IMR-90 (cell line): ENCODE results near the gene COL3A1. TPM values are rescaled to one million over a fixed set of nuclear protein-coding genes. Genes with fewer than 3 reads are reported as not detected.
A peak's percentile ranks its signal among the peaks of the same experiment; 100 is the strongest.

Experiments
- ATAC-seq: fragments of 200-7000 bp; cut with Tn5 transposase; 2 replicates; pipeline ENCODE4 v1.9.1; 2020; ENCODE audit warnings: low read depth, mild to moderate bottlenecking, moderate library complexity
- BruUV-seq: library from RNA; stranded (reverse); fragments of 400-500 nt; replicated peaks from 2 replicates; lab custom pipeline; 2021; lab: Mats Ljungman, UMichigan
- CTCF ChIA-PET: fragments of 300-600 bp; formaldehyde crosslinking; extraction: SDS; loops from one replicate; lab custom pipeline; 2021; ENCODE audit warnings: antibody characterized with exemption; lab: Yijun Ruan, JAX
- POLR2A ChIA-PET: fragments of 300-600 bp; sonication (Branson Sonifier 250); formaldehyde crosslinking; loops from one replicate; lab custom pipeline; 2022; ENCODE audit warnings: antibody characterized with exemption; ENCODE audit not compliant: unreplicated experiment; lab: Charles Lee
- DNase-seq: peaks from one replicate; pipeline ENCODE4 v3.0.0; 2013
- H2AFZ ChIP-seq: replicated peaks from 2 replicates; pipeline ENCODE3; 2013; ENCODE audit warnings: low read length, mild to moderate bottlenecking; ENCODE audit not compliant: poor library complexity
- H2AK5ac ChIP-seq: 2 replicates; pipeline ENCODE4 v1.6.1; 2013; ENCODE audit warnings: low read depth, low read length, inconsistent platforms
- H2AK9ac ChIP-seq: replicated peaks from 2 replicates; pipeline ENCODE3; 2013; ENCODE audit warnings: mild to moderate bottlenecking, low read depth, low read length, moderate library complexity; ENCODE audit not compliant: poor library complexity
- H2BK120ac ChIP-seq: 2 replicates; pipeline ENCODE4 v1.6.1; 2013; ENCODE audit warnings: low read depth, low read length, inconsistent platforms
- H2BK15ac ChIP-seq: 3 replicates; pipeline ENCODE4 v1.6.1; 2013; ENCODE audit warnings: low read depth, low read length, inconsistent platforms
- H2BK20ac ChIP-seq: 2 replicates; pipeline ENCODE4 v1.6.1; 2013; ENCODE audit warnings: low read depth, mild to moderate bottlenecking, inconsistent platforms, low read length, moderate library complexity
- H2BK5ac ChIP-seq: 2 replicates; pipeline ENCODE4 v1.6.1; 2013; ENCODE audit warnings: mild to moderate bottlenecking, low read depth, low read length, inconsistent platforms; ENCODE audit not compliant: poor library complexity, severe bottlenecking
- H3K14ac ChIP-seq: replicated peaks from 2 replicates; pipeline ENCODE4 v1.6.1; 2013; ENCODE audit warnings: low read depth, low read length, inconsistent platforms
- H3K18ac ChIP-seq: 2 replicates; pipeline ENCODE4 v1.6.1; 2013; ENCODE audit warnings: low read depth, low read length, control low read depth
- H3K23ac ChIP-seq: 2 replicates; pipeline ENCODE4 v1.6.1; 2013; ENCODE audit warnings: low read depth, low read length, inconsistent platforms
- H3K27ac ChIP-seq: 2 replicates; pipeline ENCODE4 v1.5.1; 2013; ENCODE audit warnings: mild to moderate bottlenecking, control low read depth, low read length; ENCODE audit not compliant: insufficient read depth
- H3K27me3 ChIP-seq: 2 replicates; pipeline ENCODE4 v1.6.1; 2013; ENCODE audit warnings: low read length; ENCODE audit not compliant: control insufficient read depth, insufficient read depth
- H3K36me3 ChIP-seq: 2 replicates; pipeline ENCODE4 v1.6.1; 2013; ENCODE audit warnings: low read length, mixed read lengths; ENCODE audit not compliant: control insufficient read depth, insufficient read depth
- H3K4ac ChIP-seq: 2 replicates; pipeline ENCODE4 v1.6.1; 2013; ENCODE audit warnings: low read depth, low read length, inconsistent platforms
- H3K4me1 ChIP-seq: 2 replicates; pipeline ENCODE4 v1.6.1; 2013; ENCODE audit warnings: low read length, mixed read lengths; ENCODE audit not compliant: control insufficient read depth, insufficient read depth
- H3K4me2 ChIP-seq: 2 replicates; pipeline ENCODE4 v1.6.1; 2013; ENCODE audit warnings: low read depth, mild to moderate bottlenecking, control low read depth, low read length, moderate library complexity
- H3K4me3 ChIP-seq: 2 replicates; pipeline ENCODE4 v1.5.1; 2013; ENCODE audit warnings: low read depth, mild to moderate bottlenecking, control low read depth, low read length, moderate library complexity; ENCODE audit not compliant: insufficient read depth
- H3K56ac ChIP-seq: 2 replicates; pipeline ENCODE4 v1.6.1; 2013; ENCODE audit warnings: low read length, inconsistent platforms; ENCODE audit not compliant: insufficient read depth; ENCODE audit errors: extremely low read depth
- H3K79me1 ChIP-seq, 2 experiments: 2 replicates each; pipeline ENCODE4 v1.6.1; 2013; ENCODE audit warnings: low read length in 2 of 2, inconsistent platforms in 1 of 2, low read depth in 1 of 2
- H3K9ac ChIP-seq: 2 replicates; pipeline ENCODE4 v1.6.1; 2013; ENCODE audit warnings: low read depth, low read length, control low read depth
- H3K9me1 ChIP-seq: 2 replicates; pipeline ENCODE4 v1.6.1; 2013; ENCODE audit warnings: low read length, inconsistent platforms; ENCODE audit not compliant: insufficient read depth
- H3K9me3 ChIP-seq: 2 replicates; pipeline ENCODE4 v1.6.1; 2013; ENCODE audit warnings: low read length; ENCODE audit not compliant: control insufficient read depth, insufficient read depth
- H4K20me1 ChIP-seq: 2 replicates; pipeline ENCODE4 v1.6.1; 2013; ENCODE audit warnings: low read length, inconsistent platforms; ENCODE audit not compliant: insufficient read depth
- H4K5ac ChIP-seq: 2 replicates; pipeline ENCODE4 v1.6.1; 2013; ENCODE audit warnings: mild to moderate bottlenecking, low read depth, low read length, control low read depth
- H4K8ac ChIP-seq, 2 experiments: 2 replicates each; pipeline ENCODE4 v1.6.1; 2013; ENCODE audit warnings: low read depth in 2 of 2, low read length in 2 of 2, control low read depth in 1 of 2, inconsistent platforms in 1 of 2
- H4K91ac ChIP-seq: 2 replicates; pipeline ENCODE4 v1.6.1; 2013; ENCODE audit warnings: low read depth, low read length, inconsistent platforms; ENCODE audit not compliant: insufficient read depth
- BHLHE40 ChIP-seq: fragments of 150-350 bp; IDR thresholded peaks from 2 replicates; pipeline ENCODE4 v1.6.1; 2016; ENCODE audit warnings: mild to moderate bottlenecking, low read depth, low read length
- CEBPB ChIP-seq: IDR thresholded peaks from 2 replicates; pipeline ENCODE4 v1.6.1; 2012; ENCODE audit warnings: low read depth, low read length, improper control_type of control experiment
- CHD1 ChIP-seq: IDR thresholded peaks from 2 replicates; pipeline ENCODE4 v1.6.1; 2012; ENCODE audit warnings: low read depth, low read length, improper control_type of control experiment
- ELK1 ChIP-seq: fragments of 150-350 bp; IDR thresholded peaks from 2 replicates; pipeline ENCODE4 v1.6.1; 2016; ENCODE audit warnings: low read depth, mild to moderate bottlenecking, low read length, moderate library complexity, borderline replicate concordance
- FOS ChIP-seq: fragments of 150-350 bp; IDR thresholded peaks from 2 replicates; pipeline ENCODE4 v1.6.1; 2016; ENCODE audit warnings: low read depth, low read length
- MXI1 ChIP-seq: IDR thresholded peaks from 2 replicates; pipeline ENCODE4 v1.6.1; 2012; ENCODE audit warnings: low read depth, mild to moderate bottlenecking, low read length, moderate library complexity, borderline replicate concordance
- NFE2L2 ChIP-seq: fragments of 150-350 bp; IDR thresholded peaks from 2 replicates; pipeline ENCODE4 v1.6.1; 2016; ENCODE audit warnings: low read depth, mild to moderate bottlenecking, low read length
- POLR2A ChIP-seq: IDR thresholded peaks from 2 replicates; pipeline ENCODE4 v1.6.1; 2012; ENCODE audit warnings: mild to moderate bottlenecking, low read depth, low read length
- RAD21 ChIP-seq: IDR thresholded peaks from 2 replicates; pipeline ENCODE4 v1.6.1; 2012; ENCODE audit warnings: low read length, improper control_type of control experiment
- RCOR1 ChIP-seq: IDR thresholded peaks from 2 replicates; pipeline ENCODE4 v1.6.1; 2012; ENCODE audit warnings: mild to moderate bottlenecking, low read length, improper control_type of control experiment; ENCODE audit not compliant: insufficient replicate concordance
- SMC3 ChIP-seq: fragments of 150-350 bp; IDR thresholded peaks from 2 replicates; pipeline ENCODE4 v1.6.1; 2016; ENCODE audit warnings: low read depth, mild to moderate bottlenecking, antibody characterized with exemption, low read length, moderate library complexity
- WGBS, 2 experiments: methylation state at CpG; one replicate each; pipeline versions ENCODE4 v1.1.5 to v1.1.7; 2013; ENCODE audit warnings: missing lambda C conversion rate in 2 of 2; ENCODE audit not compliant: insufficient read length in 1 of 2; ENCODE audit errors: extremely low coverage in 2 of 2; 5-methylcytosine and 5-hydroxymethylcytosine counted together
- dilution Hi-C: fragments of 300-500 bp; cut with HindIII; formaldehyde crosslinking; loops from one replicate; pipeline ENCODE4 v1.14.3; 2018; ENCODE audit warnings: low sequenced_read_pairs; ENCODE audit not compliant: unreplicated experiment
- in situ Hi-C: fragments of 300-500 bp; cut with MboI; formaldehyde crosslinking; loops from 3 replicates; pipeline ENCODE4 v1.14.3; 2019; ENCODE audit warnings: low sequenced_read_pairs, inconsistent platforms, mixed read lengths
- intact Hi-C: fragments of 100-400 bp; cut with micrococcal nuclease; formaldehyde crosslinking; loops from 2 replicates; pipeline ENCODE4 v1.10.0; 2022
- polyA plus RNA-seq, 3 experiments: library from polyadenylated mRNA; depleted of rRNA; stranded (reverse); fragments of >200 nt; gene quantifications; 2 replicates each; pipeline ENCODE4 v1.2.3, GENCODE V29; 2012; ENCODE audit warnings: low replicate concordance in 1 of 3
- total RNA-seq: library from RNA; depleted of rRNA; stranded (reverse); fragments of >200 nt; gene quantifications from 2 replicates; pipeline ENCODE4 v1.2.3, GENCODE V29; 2012
- TF ChIP-seq, protein P1 (sequence below): fragments of 150-350 bp; IDR thresholded peaks from 2 replicates; pipeline ENCODE4 v1.6.1; 2017; ENCODE audit warnings: mild to moderate bottlenecking, antibody characterized with exemption, low read length, low read depth

Gene COL3A1
- total and polyA plus RNA-seq, 2 of the 4 experiments (the other 2 are of a cell fraction): 402 to 408 TPM

GRCh38 chr2:188984065-188984491 is 9.9 kb downstream of the COL3A1 start (continued):
- TF ChIP-seq CHD1 (no peak), FOS (no peak)

DNA sequence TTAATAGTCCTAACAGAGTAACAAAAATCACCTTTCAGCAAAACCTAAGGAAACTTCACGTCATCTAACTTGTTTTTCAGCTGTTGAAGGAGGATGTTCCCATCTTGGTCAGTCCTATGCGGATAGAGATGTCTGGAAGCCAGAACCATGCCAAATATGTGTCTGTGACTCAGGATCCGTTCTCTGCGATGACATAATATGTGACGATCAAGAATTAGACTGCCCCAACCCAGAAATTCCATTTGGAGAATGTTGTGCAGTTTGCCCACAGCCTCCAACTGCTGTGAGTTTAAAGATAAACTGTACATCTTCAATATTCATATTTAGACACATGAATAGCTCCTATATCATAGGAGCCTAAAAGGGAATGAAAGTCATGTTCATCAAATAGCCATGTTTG is 10.5 kb downstream of the COL3A1 start:
- Histone ChIP-seq H2AK9ac (no peak overlapping the region), H2AFZ (no peak overlapping the region), H3K27me3 (no peaks in the 10 kb centered on the region), H3K23ac (peak overlapping the region; percentile 87; the same call in 1 of the 2 replicates), H3K9me3 (no peaks in the 10 kb centered on the region), H3K56ac (no peak overlapping the region), H3K9me1 (no peaks in the 10 kb centered on the region), H3K14ac (peak overlapping the region; percentile 78), H2BK5ac (peak overlapping the region; percentile 96), H3K18ac (peak overlapping the region; percentile 26; the same call in 1 of the 2 replicates), H3K27ac (peak overlapping the region; percentile 12; the same call in 1 of the 2 replicates), H3K36me3 (peaks cover 47% of the 10 kb centered on the region), H2BK15ac (no peak overlapping the region), H3K4me1 (peaks cover 4% of the 10 kb centered on the region), H2AK5ac (0 out of 2 replicates have a peak overlapping the region, but pooled peaks have one; percentile 5), H3K4me2 (peak overlapping the region; percentile 50), H2BK20ac (peak overlapping the region; percentile 80; the same call in 1 of the 2 replicates), H3K79me1 (peaks cover 8 to 24% of the 10 kb centered on the region in 2 experiments; a peak in 3 of 4 replicates), H3K4me3 (no peak overlapping the region), H4K91ac (0 out of 2 replicates have a peak overlapping the region, but pooled peaks have one; percentile 40), H3K4ac (peak overlapping the region; percentile 78), H4K20me1 (no peaks in the 10 kb centered on the region), H4K5ac (peak overlapping the region; percentile 46; the same call in 1 of the 2 replicates), H3K9ac (no peak overlapping the region), H2BK120ac (peak overlapping the region; percentile 40; the same call in 1 of the 2 replicates), H4K8ac (0 out of 4 replicates have a peak overlapping the region, but pooled peaks of 1 of the 2 experiments have one; percentile 29)
- intact Hi-C loops: loop anchor here (1.0 to 5.0 kb wide), 2 partner anchors 337 to 460 kb away; no protein-coding TSS in a partner anchor
- no TSS peak for BruUV-seq
- dilution Hi-C loops: no loop called here
- ATAC-seq (peak; percentile 75), DNase-seq (peak; percentile 93)
- CTCF ChIA-PET: interaction anchor here (1.1 kb wide), 1 partner anchor 457 kb away, joined by 3 read pairs; no protein-coding TSS in a partner anchor
- POLR2A ChIA-PET: no interaction called here
- in situ Hi-C loops: loop anchor here (5.0 kb wide), 1 partner anchor 457 kb away; no protein-coding TSS in a partner anchor
- WGBS, 2 experiments: no CpG with 5 or more reads among the region's 5 CpGs
- no peak for TF ChIP-seq BHLHE40
- no peak for TF ChIP-seq ELK1
- TF ChIP-seq MXI1: no peak
- TF ChIP-seq RAD21: no peak
- TF ChIP-seq, protein P1, sequence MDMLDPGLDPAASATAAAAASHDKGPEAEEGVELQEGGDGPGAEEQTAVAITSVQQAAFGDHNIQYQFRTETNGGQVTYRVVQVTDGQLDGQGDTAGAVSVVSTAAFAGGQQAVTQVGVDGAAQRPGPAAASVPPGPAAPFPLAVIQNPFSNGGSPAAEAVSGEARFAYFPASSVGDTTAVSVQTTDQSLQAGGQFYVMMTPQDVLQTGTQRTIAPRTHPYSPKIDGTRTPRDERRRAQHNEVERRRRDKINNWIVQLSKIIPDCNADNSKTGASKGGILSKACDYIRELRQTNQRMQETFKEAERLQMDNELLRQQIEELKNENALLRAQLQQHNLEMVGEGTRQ: no peak
- TF ChIP-seq POLR2A: no peak
- TF ChIP-seq CHD1: no peak
- TF ChIP-seq NFE2L2: no peak
- no peak for TF ChIP-seq SMC3
- no peak for TF ChIP-seq FOS
- TF ChIP-seq CEBPB: no peak
- no peak for TF ChIP-seq RCOR1
